Astrocyte (in vitro differentiated cells and primary cell): ENCODE results near the gene GMPS.

ENCODE experiments used
- EZH2 ChIP-seq: IDR thresholded peaks from 2 replicates; pipeline ENCODE4 v1.6.1; 2012; ENCODE audit warnings: mild to moderate bottlenecking, low read length, inconsistent platforms; ENCODE audit not compliant: insufficient read depth
- TF ChIP-seq, protein P1 (sequence below): IDR thresholded peaks from 2 replicates; pipeline ENCODE4 v1.5.1; 2011; ENCODE audit warnings: low read depth, mild to moderate bottlenecking, inconsistent platforms, low read length, moderate library complexity; ENCODE audit not compliant: insufficient read depth

DNA sequence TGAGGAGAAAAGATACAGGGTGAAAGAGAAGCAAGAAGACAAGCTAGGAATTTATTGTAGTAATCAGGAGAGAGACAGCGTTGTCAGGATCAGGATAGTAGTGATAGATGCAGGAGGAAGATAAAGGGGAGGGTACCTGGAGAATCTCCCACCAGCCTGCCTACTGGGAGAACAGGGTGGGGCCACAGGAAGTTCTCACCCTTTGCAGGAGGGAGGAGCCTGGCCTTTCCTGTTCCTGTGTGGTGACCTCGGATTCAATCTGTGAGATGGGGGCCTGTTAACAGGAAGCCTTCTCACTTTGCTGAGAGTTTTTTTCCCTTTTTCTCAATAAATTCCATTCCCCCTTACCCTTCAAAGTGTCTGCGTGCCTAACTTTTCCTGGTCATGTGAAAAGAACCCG, 37.6 kb downstream of the GMPS start:
- TF ChIP-seq, protein P1, sequence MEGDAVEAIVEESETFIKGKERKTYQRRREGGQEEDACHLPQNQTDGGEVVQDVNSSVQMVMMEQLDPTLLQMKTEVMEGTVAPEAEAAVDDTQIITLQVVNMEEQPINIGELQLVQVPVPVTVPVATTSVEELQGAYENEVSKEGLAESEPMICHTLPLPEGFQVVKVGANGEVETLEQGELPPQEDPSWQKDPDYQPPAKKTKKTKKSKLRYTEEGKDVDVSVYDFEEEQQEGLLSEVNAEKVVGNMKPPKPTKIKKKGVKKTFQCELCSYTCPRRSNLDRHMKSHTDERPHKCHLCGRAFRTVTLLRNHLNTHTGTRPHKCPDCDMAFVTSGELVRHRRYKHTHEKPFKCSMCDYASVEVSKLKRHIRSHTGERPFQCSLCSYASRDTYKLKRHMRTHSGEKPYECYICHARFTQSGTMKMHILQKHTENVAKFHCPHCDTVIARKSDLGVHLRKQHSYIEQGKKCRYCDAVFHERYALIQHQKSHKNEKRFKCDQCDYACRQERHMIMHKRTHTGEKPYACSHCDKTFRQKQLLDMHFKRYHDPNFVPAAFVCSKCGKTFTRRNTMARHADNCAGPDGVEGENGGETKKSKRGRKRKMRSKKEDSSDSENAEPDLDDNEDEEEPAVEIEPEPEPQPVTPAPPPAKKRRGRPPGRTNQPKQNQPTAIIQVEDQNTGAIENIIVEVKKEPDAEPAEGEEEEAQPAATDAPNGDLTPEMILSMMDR, result no peak
- no peak for TF ChIP-seq EZH2
